Neutrophil (primary cell): ENCODE data around the gene FLRT2.

Source experiments
- H3K27ac ChIP-seq: fragments of 200-600 bp; sonication (generic); 2 replicates; pipeline ENCODE4 v1.5.1; 2016; ENCODE audit warnings: mild to moderate bottlenecking, moderate library complexity
- H3K27me3 ChIP-seq: fragments of 200-600 bp; sonication (generic); 2 replicates; pipeline ENCODE4 v1.6.0; 2016; ENCODE audit warnings: mild to moderate bottlenecking
- H3K36me3 ChIP-seq: fragments of 200-600 bp; sonication (generic); 2 replicates; pipeline ENCODE4 v1.5.1; 2017
- H3K4me1 ChIP-seq, 2 experiments: fragments of 200-600 bp in 1 of 2; sonication (generic) in 1 of 2; 1 replicate in 1 of 2; 2 replicates in 1 of 2; pipeline versions ENCODE4 v1.5.1 to v1.6.1; 2013 to 2016; ENCODE audit warnings: low read depth in 1 of 2, low read length in 1 of 2, mild to moderate bottlenecking in 1 of 2, moderate library complexity in 1 of 2; ENCODE audit not compliant: control insufficient read depth in 1 of 2, insufficient read depth in 1 of 2
- H3K4me3 ChIP-seq, 2 experiments: fragments of 200-600 bp in 1 of 2; sonication (generic) in 1 of 2; 1 replicate in 1 of 2; 2 replicates in 1 of 2; pipeline ENCODE4 v1.5.1; 2013 to 2016; ENCODE audit warnings: low read depth in 1 of 2, low read length in 1 of 2, mild to moderate bottlenecking in 1 of 2, moderate library complexity in 1 of 2
- H3K9me3 ChIP-seq: fragments of 200-600 bp; sonication (generic); 2 replicates; pipeline ENCODE4 v1.5.1; 2016
- TF ChIP-seq, protein P1 (sequence below): fragments of 200-600 bp; sonication (generic); IDR thresholded peaks from 2 replicates; pipeline ENCODE4 v1.5.1; 2016; ENCODE audit warnings: antibody characterized with exemption

Gene FLRT2

DNA sequence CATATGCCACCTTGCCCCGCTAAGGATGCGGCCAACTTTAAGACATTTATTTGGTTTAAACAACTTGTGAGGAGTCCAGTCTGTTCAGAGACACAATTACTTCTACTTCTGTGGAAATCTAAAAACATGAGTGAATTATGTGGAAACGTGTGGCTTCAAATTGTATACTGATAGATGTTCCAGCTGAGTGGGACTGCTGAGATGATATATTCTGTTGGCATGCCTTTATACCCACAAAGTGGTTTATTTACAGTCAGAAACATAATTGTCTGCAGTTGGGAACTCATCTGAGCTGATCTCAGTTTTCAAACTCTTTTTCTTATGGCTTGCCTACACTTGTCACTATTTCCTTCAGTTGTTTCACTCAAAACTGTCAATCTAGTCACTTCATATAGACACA lies 67.8 kb downstream of the FLRT2 start:
- no peak overlapping the region for H3K27ac ChIP-seq
- TF ChIP-seq, protein P1, sequence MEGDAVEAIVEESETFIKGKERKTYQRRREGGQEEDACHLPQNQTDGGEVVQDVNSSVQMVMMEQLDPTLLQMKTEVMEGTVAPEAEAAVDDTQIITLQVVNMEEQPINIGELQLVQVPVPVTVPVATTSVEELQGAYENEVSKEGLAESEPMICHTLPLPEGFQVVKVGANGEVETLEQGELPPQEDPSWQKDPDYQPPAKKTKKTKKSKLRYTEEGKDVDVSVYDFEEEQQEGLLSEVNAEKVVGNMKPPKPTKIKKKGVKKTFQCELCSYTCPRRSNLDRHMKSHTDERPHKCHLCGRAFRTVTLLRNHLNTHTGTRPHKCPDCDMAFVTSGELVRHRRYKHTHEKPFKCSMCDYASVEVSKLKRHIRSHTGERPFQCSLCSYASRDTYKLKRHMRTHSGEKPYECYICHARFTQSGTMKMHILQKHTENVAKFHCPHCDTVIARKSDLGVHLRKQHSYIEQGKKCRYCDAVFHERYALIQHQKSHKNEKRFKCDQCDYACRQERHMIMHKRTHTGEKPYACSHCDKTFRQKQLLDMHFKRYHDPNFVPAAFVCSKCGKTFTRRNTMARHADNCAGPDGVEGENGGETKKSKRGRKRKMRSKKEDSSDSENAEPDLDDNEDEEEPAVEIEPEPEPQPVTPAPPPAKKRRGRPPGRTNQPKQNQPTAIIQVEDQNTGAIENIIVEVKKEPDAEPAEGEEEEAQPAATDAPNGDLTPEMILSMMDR = no peak
- H3K4me3 ChIP-seq = no peak overlapping the region
- H3K4me1 ChIP-seq = peaks cover 0 to 5% of the 10 kb centered on the region in 2 experiments
- H3K36me3 ChIP-seq = no peaks in the 10 kb centered on the region
- H3K9me3 ChIP-seq = no peaks in the 10 kb centered on the region
- no peaks in the 10 kb centered on the region for H3K27me3 ChIP-seq

DNA sequence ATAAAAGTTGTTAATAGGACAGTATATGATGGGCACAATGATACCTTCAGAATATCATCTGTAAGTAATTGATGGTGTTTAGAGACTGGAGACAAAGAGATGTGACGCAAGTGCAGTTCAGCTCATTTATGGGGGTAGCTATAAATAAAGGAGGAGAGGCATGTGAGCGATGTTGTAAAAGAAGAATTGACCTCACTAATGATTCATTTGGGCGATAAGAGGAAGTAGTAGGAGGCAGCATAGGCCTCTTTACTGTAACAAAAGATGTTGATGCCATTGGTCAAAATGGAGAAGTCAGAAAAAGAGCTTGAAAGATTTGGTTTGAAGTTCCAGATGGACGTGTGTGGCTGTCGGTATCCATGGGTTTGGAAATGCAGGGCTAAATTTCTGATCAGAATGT lies 70.0 kb downstream of the FLRT2 start:
- Histone ChIP-seq H3K4me3 (no peak overlapping the region), H3K4me1 (peaks cover 0 to 5% of the 10 kb centered on the region in 2 experiments), H3K9me3 (no peaks in the 10 kb centered on the region), H3K36me3 (no peaks in the 10 kb centered on the region), H3K27me3 (no peaks in the 10 kb centered on the region), H3K27ac (no peak overlapping the region)
- TF ChIP-seq, protein P1 = no peak

GRCh38 chr14:85601246-85601645 lies 71.3 kb downstream of the FLRT2 start:
- Histone ChIP-seq H3K4me1 (peaks cover 0 to 5% of the 10 kb centered on the region in 2 experiments), H3K9me3 (no peaks in the 10 kb centered on the region)
- TF ChIP-seq, protein P1 = no peak

GRCh38 chr14:85601690-85602089 lies 71.7 kb downstream of the FLRT2 start:
- Histone ChIP-seq H3K4me3 (no peak overlapping the region), H3K4me1 (peaks cover 0 to 5% of the 10 kb centered on the region in 2 experiments)

More at GRCh38 chr14:85601246-85601645, 71.3 kb downstream of the FLRT2 start:
- no peaks in the 10 kb centered on the region for H3K27me3 ChIP-seq
- H3K4me3 ChIP-seq = no peak overlapping the region
- no peaks in the 10 kb centered on the region for H3K36me3 ChIP-seq
- H3K27ac ChIP-seq = no peak overlapping the region

GRCh38 chr14:85602345-85602744 lies 72.4 kb downstream of the FLRT2 start:
- TF ChIP-seq, protein P1 = no peak
- no peaks in the 10 kb centered on the region for H3K27me3 ChIP-seq
- no peak overlapping the region for H3K27ac ChIP-seq
- H3K9me3 ChIP-seq = no peaks in the 10 kb centered on the region
- H3K4me3 ChIP-seq = no peak overlapping the region
- no peaks in the 10 kb centered on the region for H3K36me3 ChIP-seq
- H3K4me1 ChIP-seq = peaks cover 0 to 7% of the 10 kb centered on the region in 2 experiments

More at GRCh38 chr14:85601690-85602089, 71.7 kb downstream of the FLRT2 start:
- TF ChIP-seq, protein P1 = no peak
- Histone ChIP-seq H3K36me3 (no peaks in the 10 kb centered on the region), H3K27ac (no peak overlapping the region), H3K27me3 (no peaks in the 10 kb centered on the region), H3K9me3 (no peaks in the 10 kb centered on the region)

- no peaks in the 10 kb centered on the region for H3K36me3 ChIP-seq
- TF ChIP-seq, protein P1 = no peak
- H3K9me3 ChIP-seq = no peaks in the 10 kb centered on the region
- H3K4me1 ChIP-seq = peaks cover 7 to 15% of the 10 kb centered on the region in 2 experiments
- H3K27me3 ChIP-seq = no peaks in the 10 kb centered on the region
- H3K27ac ChIP-seq = no peak overlapping the region
- no peak overlapping the region for H3K4me3 ChIP-seq
Observed at GRCh38 chr14:85604021-85604420, 74.1 kb downstream of the FLRT2 start.
